Measurements from ENCODE around the gene CDK12.
A peak's percentile ranks its signal among the peaks of the same experiment; 100 is the strongest.
"Not testable (repeated sequence)": the region's sequence is repeated elsewhere in the genome, so short reads cannot be mapped to it uniquely, and the experiment has no call there.

The CDK12 gene
- 159 to 209 (median 165) reads per million in 3 donors for total RNA-seq

- peak within 1 kb of the TSS; percentile 88 for H3K4me3 ChIP-seq (ENCODE audit: insufficient read depth, low read depth, low read length, poor library complexity, severe bottlenecking)
- H3K27me3 ChIP-seq (replicated peaks; ENCODE audit: control insufficient read depth, insufficient read depth, low read length, poor library complexity, severe bottlenecking): no peaks in the 10 kb centered on the region
- H3K9me3 ChIP-seq (ENCODE audit: control insufficient read depth, low read length): no peaks in the 10 kb centered on the region
- peaks cover 4% of the 10 kb centered on the region for H3K36me3 ChIP-seq (ENCODE audit: control insufficient read depth, insufficient read depth, low read length)
- peaks cover 16% of the 10 kb centered on the region for H3K4me1 ChIP-seq (ENCODE audit: control insufficient read depth, insufficient read depth, low read length, poor library complexity, severe bottlenecking)
- peak; percentile 92 to 94 (median 92) for DNase-seq
- peak within 1 kb of the TSS; percentile 91 for H3K27ac ChIP-seq (ENCODE audit: insufficient read depth, low read length, poor library complexity, severe bottlenecking)
These were observed at the start of gene CDK12 for GRCh38 chr17:39461113-39461925. Gene CDK12, plus strand, starts transcription at chr17:39461486. Its CDS starts 586 bp downstream, at chr17:39462072.

DNA sequence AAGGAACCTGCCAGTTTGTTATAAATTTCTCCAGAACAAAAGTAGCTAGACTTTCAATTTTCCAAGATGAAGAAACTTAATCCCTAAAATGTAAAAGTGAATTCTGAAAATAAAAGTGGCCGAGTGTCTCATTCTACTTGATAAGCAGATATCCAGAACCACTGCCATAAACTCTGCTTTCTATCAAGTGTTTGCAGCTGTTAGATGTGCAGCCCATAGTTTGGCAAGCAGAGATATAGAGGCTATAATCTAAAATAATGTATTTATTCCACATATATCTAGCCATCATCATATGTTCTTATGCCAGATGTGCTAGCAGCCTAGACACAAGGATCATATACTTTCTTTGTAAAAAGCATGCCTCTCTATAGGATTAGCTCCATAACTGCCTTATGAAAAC, 45.1 kb upstream of the CDK12 start:
- peaks cover 44% of the 10 kb centered on the region for H3K36me3 ChIP-seq (ENCODE audit: control insufficient read depth, insufficient read depth, low read length)

DNA sequence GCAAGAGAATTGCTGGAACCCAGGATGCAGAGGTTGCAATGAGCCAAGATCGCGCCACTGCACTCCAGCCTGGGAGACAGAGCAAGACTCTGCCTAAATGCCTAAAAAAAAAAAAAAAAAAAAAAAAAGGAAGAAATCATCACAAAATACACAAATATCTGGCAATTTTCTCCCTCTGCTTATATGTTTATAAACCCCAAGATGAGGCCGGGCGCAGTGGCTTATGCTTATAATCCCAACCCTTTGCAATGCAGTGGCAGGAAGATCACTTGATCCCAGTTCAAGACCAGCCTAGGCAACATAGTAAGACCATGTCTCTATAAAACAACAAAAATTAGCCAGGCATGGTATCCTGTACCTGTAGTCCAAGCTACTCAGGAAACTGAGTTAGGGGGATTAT, 31.7 kb upstream of the CDK12 start:
- Histone ChIP-seq H3K36me3 (ENCODE audit: control insufficient read depth, insufficient read depth, low read length) (peaks cover 64% of the 10 kb centered on the region), H3K4me3 (ENCODE audit: insufficient read depth, low read depth, low read length, poor library complexity, severe bottlenecking) (no peak overlapping the region), H3K9me3 (ENCODE audit: control insufficient read depth, low read length) (no peaks in the 10 kb centered on the region), H3K27me3 (replicated peaks; ENCODE audit: control insufficient read depth, insufficient read depth, low read length, poor library complexity, severe bottlenecking) (no peaks in the 10 kb centered on the region), H3K27ac (ENCODE audit: insufficient read depth, low read length, poor library complexity, severe bottlenecking) (no peak overlapping the region), H3K4me1 (ENCODE audit: control insufficient read depth, insufficient read depth, low read length, poor library complexity, severe bottlenecking) (no peaks in the 10 kb centered on the region)
- no peak for DNase-seq

More for the DNA sequence above, 45.1 kb upstream of the CDK12 start:
- Histone ChIP-seq H3K4me3 (ENCODE audit: insufficient read depth, low read depth, low read length, poor library complexity, severe bottlenecking) (no peak overlapping the region), H3K4me1 (ENCODE audit: control insufficient read depth, insufficient read depth, low read length, poor library complexity, severe bottlenecking) (no peaks in the 10 kb centered on the region), H3K27me3 (replicated peaks; ENCODE audit: control insufficient read depth, insufficient read depth, low read length, poor library complexity, severe bottlenecking) (no peaks in the 10 kb centered on the region), H3K27ac (ENCODE audit: insufficient read depth, low read length, poor library complexity, severe bottlenecking) (no peak overlapping the region), H3K9me3 (ENCODE audit: control insufficient read depth, low read length) (no peaks in the 10 kb centered on the region)
- no peak for DNase-seq

DNA sequence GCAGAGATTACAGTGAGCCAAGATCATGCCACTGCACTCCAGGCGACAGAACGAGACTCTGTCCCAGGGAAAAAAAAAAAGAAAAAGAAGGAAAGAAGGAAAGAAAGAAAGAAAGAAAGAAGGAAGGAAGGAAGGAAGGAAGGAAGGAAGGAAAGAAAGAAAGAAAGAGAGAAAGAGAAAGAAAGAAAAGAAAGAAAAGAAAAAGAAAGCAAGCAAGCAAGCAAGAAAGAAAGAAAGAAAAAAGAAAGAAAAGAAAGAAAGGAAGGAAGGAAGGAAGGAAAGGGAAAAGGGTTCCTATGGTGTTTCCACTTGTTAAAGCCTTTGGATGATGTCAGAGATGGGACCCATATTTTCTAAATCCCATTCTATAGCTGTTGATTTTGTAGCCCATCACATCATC, 21.4 kb upstream of the CDK12 start:
- H3K4me1 ChIP-seq (ENCODE audit: control insufficient read depth, insufficient read depth, low read length, poor library complexity, severe bottlenecking); H3K27me3 ChIP-seq (replicated peaks; ENCODE audit: control insufficient read depth, insufficient read depth, low read length, poor library complexity, severe bottlenecking): not testable (repeated sequence)
- peaks cover 47% of the 10 kb centered on the region for H3K36me3 ChIP-seq (ENCODE audit: control insufficient read depth, insufficient read depth, low read length)

GRCh38 chr17:39443326-39443725, 18.0 kb upstream of the CDK12 start:
- Histone ChIP-seq H3K4me1 (ENCODE audit: control insufficient read depth, insufficient read depth, low read length, poor library complexity, severe bottlenecking) (no peaks in the 10 kb centered on the region), H3K27me3 (replicated peaks; ENCODE audit: control insufficient read depth, insufficient read depth, low read length, poor library complexity, severe bottlenecking) (no peaks in the 10 kb centered on the region), H3K27ac (ENCODE audit: insufficient read depth, low read length, poor library complexity, severe bottlenecking) (no peak overlapping the region), H3K36me3 (ENCODE audit: control insufficient read depth, insufficient read depth, low read length) (peaks cover 54% of the 10 kb centered on the region), H3K4me3 (ENCODE audit: insufficient read depth, low read depth, low read length, poor library complexity, severe bottlenecking) (no peak overlapping the region), H3K9me3 (ENCODE audit: control insufficient read depth, low read length) (no peaks in the 10 kb centered on the region)
- DNase-seq: no peak

More for the DNA sequence above, 21.4 kb upstream of the CDK12 start:
- not testable (repeated sequence) for DNase-seq; H3K4me3 ChIP-seq (ENCODE audit: insufficient read depth, low read depth, low read length, poor library complexity, severe bottlenecking); H3K27ac ChIP-seq (ENCODE audit: insufficient read depth, low read length, poor library complexity, severe bottlenecking); H3K9me3 ChIP-seq (ENCODE audit: control insufficient read depth, low read length)

- Histone ChIP-seq H3K4me3 (ENCODE audit: insufficient read depth, low read depth, low read length, poor library complexity, severe bottlenecking) (no peak overlapping the region), H3K36me3 (ENCODE audit: control insufficient read depth, insufficient read depth, low read length) (peaks cover 20% of the 10 kb centered on the region), H3K27ac (ENCODE audit: insufficient read depth, low read length, poor library complexity, severe bottlenecking) (no peak overlapping the region), H3K27me3 (replicated peaks; ENCODE audit: control insufficient read depth, insufficient read depth, low read length, poor library complexity, severe bottlenecking) (no peaks in the 10 kb centered on the region), H3K9me3 (ENCODE audit: control insufficient read depth, low read length) (no peaks in the 10 kb centered on the region), H3K4me1 (ENCODE audit: control insufficient read depth, insufficient read depth, low read length, poor library complexity, severe bottlenecking) (peaks cover 6% of the 10 kb centered on the region)
- DNase-seq: no peak
These were observed 13.7 kb upstream of the CDK12 start for GRCh38 chr17:39447561-39447960.

DNA sequence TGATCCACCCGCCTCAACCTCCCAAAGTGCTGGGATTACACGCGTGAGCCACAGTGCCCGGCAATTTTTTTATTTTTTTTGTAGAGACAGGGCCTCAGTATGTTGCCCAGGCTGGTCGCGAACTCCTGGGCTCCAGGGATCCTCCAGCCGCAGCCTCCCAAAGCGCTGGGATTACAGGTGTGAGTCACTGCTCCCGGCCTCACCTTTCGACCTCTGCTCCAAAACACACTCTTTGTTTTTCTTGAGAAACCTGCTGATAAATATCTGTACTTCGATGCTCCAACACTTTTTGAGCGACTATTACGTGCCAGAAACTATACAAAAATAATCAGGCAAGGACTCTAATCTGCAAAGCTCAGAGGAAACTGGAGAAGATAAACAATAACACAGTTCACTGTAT, 11.2 kb upstream of the CDK12 start:
- no peak for DNase-seq
- Histone ChIP-seq H3K36me3 (ENCODE audit: control insufficient read depth, insufficient read depth, low read length) (peaks cover 9% of the 10 kb centered on the region), H3K27me3 (replicated peaks; ENCODE audit: control insufficient read depth, insufficient read depth, low read length, poor library complexity, severe bottlenecking) (no peaks in the 10 kb centered on the region), H3K27ac (ENCODE audit: insufficient read depth, low read length, poor library complexity, severe bottlenecking) (no peak overlapping the region), H3K4me1 (ENCODE audit: control insufficient read depth, insufficient read depth, low read length, poor library complexity, severe bottlenecking) (peaks cover 6% of the 10 kb centered on the region), H3K9me3 (ENCODE audit: control insufficient read depth, low read length) (no peaks in the 10 kb centered on the region), H3K4me3 (ENCODE audit: insufficient read depth, low read depth, low read length, poor library complexity, severe bottlenecking) (no peak overlapping the region)

- DNase-seq: peak; percentile 87 to 90 (median 87)
- H3K4me1 ChIP-seq (ENCODE audit: control insufficient read depth, insufficient read depth, low read length, poor library complexity, severe bottlenecking): peaks cover 6% of the 10 kb centered on the region
- H3K9me3 ChIP-seq (ENCODE audit: control insufficient read depth, low read length): no peaks in the 10 kb centered on the region
- no peaks in the 10 kb centered on the region for H3K27me3 ChIP-seq (replicated peaks; ENCODE audit: control insufficient read depth, insufficient read depth, low read length, poor library complexity, severe bottlenecking)
- peak within 1 kb of the TSS; percentile 93 for H3K27ac ChIP-seq (ENCODE audit: insufficient read depth, low read length, poor library complexity, severe bottlenecking)
- H3K36me3 ChIP-seq (ENCODE audit: control insufficient read depth, insufficient read depth, low read length): peaks cover 7% of the 10 kb centered on the region
- peak within 1 kb of the TSS; percentile 90 for H3K4me3 ChIP-seq (ENCODE audit: insufficient read depth, low read depth, low read length, poor library complexity, severe bottlenecking)
These were observed 10.3 kb upstream of the CDK12 start, which contains the start of gene MED1 for GRCh38 chr17:39450847-39451581. Gene MED1, minus strand, starts transcription at chr17:39451263. Its CDS starts 201 bp downstream, at chr17:39451062.

DNA sequence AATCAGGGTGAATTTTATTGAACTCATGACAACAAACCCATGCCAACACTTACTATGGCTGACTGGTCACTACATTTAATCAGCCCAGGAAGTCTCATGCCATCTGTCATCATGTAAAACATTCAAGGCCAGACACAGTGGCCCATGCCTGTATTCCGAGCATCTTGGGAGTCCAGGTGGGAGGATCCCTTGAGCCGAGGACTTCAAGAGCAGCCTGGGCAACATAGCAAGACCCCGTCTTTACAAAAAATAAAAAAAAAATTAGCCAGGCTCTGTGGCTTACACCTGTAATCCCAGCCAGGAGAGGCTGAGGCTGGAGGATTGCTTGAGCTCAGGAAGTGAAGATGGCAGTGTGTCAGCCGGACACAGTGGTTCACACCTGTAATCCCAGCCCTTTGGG, 5.4 kb upstream of the CDK12 start:
- no peaks in the 10 kb centered on the region for H3K4me1 ChIP-seq (ENCODE audit: control insufficient read depth, insufficient read depth, low read length, poor library complexity, severe bottlenecking)
- no peaks in the 10 kb centered on the region for H3K27me3 ChIP-seq (replicated peaks; ENCODE audit: control insufficient read depth, insufficient read depth, low read length, poor library complexity, severe bottlenecking)
- H3K4me3 ChIP-seq (ENCODE audit: insufficient read depth, low read depth, low read length, poor library complexity, severe bottlenecking): no peak overlapping the region
- H3K27ac ChIP-seq (ENCODE audit: insufficient read depth, low read length, poor library complexity, severe bottlenecking): no peak overlapping the region
- DNase-seq: no peak
- H3K9me3 ChIP-seq (ENCODE audit: control insufficient read depth, low read length): no peaks in the 10 kb centered on the region
- no peaks in the 10 kb centered on the region for H3K36me3 ChIP-seq (ENCODE audit: control insufficient read depth, insufficient read depth, low read length)
